Activated T-cell treated with anti-CD3 and anti-CD28 coated beads, Interleukin-2, amount 50 U/mL, for 4 hours (primary cell): ENCODE measurements around the gene TCP11. TPM values are rescaled to one million over a fixed set of nuclear protein-coding genes. Genes with fewer than 3 reads are reported as not detected.

Experiments
- ATAC-seq, 2 donors: fragments of 200-7000 bp; cut with Tn5 transposase; one replicate each; pipeline ENCODE4 v1.10.0; 2021
- DNase-seq: peaks from one replicate; pipeline ENCODE4 v3.0.0-alpha.2; 2020
- H3K27me3 Mint-ChIP-seq: one replicate; pipeline ENCODE4 v1.8.0; 2021; ENCODE audit warnings: low read depth, mixed read lengths
- H3K36me3 Mint-ChIP-seq: one replicate; pipeline ENCODE4 v1.8.0; 2022; ENCODE audit warnings: mixed read lengths; ENCODE audit not compliant: insufficient read depth
- H3K4me1 Mint-ChIP-seq: one replicate; pipeline ENCODE4 v1.8.0; 2021; ENCODE audit warnings: low read depth, mixed read lengths
- H3K4me3 Mint-ChIP-seq: one replicate; pipeline ENCODE4 v1.8.0; 2021; ENCODE audit warnings: mild to moderate bottlenecking, moderate library complexity, mixed read lengths
- H3K9me3 Mint-ChIP-seq: one replicate; pipeline ENCODE4 v1.8.0; 2021; ENCODE audit warnings: mixed read lengths
- total RNA-seq, 3 donors: library from RNA; stranded (reverse); gene quantifications; one replicate each; pipeline ENCODE4 v1.2.1, GENCODE V29; 2021

TCP11 gene
- total RNA-seq, 3 donors from 2014 or later = not detected

DNA sequence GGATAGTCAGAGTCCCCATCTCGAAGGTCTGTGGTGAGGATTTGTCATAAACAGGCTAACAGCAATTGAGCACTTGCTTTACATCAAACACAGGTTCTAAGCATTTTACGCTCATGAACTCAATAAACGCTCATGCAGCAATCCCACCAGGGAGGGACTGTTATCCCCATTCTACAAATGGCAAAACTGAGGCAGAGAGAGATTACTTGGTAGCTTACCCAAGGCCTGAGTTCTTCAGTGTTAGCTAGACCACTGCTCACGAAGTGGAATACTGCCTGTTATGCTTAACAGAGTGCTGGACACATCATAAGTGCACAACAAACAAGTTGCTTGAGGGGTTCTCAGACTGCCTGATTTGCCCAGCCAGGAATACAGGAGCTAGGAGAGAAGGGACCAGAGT lies 23.7 kb upstream of the TCP11 start:
- Mint-ChIP-seq H3K4me3 (no peak overlapping the region), H3K36me3 (no peaks in the 10 kb centered on the region), H3K9me3 (no peaks in the 10 kb centered on the region), H3K27me3 (peaks cover 11% of the 10 kb centered on the region), H3K4me1 (no peaks in the 10 kb centered on the region)
- DNase-seq = no peak
- no peak for ATAC-seq

DNA sequence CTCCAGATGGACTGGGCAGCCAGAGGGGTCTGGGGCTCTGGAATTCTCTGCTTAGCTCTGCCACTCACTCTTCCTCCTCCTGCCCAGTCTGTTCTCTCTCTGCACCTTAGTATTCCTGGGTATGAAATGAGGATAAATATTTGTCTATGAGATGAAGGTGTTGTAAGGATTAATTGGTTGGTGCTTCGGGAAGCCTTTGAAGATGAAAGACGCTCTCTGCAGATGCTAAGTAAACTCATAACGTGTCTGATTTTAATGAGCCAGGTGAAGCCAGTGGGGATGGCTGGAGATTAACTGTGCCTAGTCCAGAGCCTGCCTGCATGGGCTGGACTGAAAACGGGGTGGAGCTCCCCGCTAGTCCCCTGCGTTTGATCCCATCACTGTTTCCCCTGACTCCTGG lies 23.1 kb upstream of the TCP11 start:
- no peak for DNase-seq
- Mint-ChIP-seq H3K36me3 (no peaks in the 10 kb centered on the region), H3K4me3 (no peak overlapping the region), H3K9me3 (no peaks in the 10 kb centered on the region), H3K4me1 (no peaks in the 10 kb centered on the region), H3K27me3 (peaks cover 11% of the 10 kb centered on the region)
- ATAC-seq = no peak

DNA sequence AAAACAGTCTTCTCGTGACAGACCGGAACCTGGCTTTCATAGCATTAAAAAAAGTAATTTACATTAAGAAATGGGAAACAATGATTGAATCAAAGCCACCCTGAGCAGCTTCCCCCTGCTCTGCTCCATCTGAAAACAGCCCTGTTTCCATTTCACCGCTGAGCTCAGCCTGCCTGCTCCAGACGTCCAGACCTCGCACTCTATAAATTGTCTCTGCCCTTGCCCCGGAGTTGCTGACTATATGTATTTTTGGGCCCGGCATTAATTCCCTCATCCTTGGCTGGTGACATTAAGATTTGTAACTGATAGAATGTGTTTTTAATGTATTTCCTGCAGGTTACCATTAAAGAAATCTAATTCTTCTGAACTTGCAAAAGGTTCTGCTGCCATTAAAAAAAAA lies 22.7 kb upstream of the TCP11 start:
- ATAC-seq = no peak
- H3K27me3 Mint-ChIP-seq = peaks cover 11% of the 10 kb centered on the region
- no peaks in the 10 kb centered on the region for H3K9me3 Mint-ChIP-seq
- H3K36me3 Mint-ChIP-seq = no peaks in the 10 kb centered on the region
- H3K4me1 Mint-ChIP-seq = no peaks in the 10 kb centered on the region
- DNase-seq = no peak
- H3K4me3 Mint-ChIP-seq = no peak overlapping the region

DNA sequence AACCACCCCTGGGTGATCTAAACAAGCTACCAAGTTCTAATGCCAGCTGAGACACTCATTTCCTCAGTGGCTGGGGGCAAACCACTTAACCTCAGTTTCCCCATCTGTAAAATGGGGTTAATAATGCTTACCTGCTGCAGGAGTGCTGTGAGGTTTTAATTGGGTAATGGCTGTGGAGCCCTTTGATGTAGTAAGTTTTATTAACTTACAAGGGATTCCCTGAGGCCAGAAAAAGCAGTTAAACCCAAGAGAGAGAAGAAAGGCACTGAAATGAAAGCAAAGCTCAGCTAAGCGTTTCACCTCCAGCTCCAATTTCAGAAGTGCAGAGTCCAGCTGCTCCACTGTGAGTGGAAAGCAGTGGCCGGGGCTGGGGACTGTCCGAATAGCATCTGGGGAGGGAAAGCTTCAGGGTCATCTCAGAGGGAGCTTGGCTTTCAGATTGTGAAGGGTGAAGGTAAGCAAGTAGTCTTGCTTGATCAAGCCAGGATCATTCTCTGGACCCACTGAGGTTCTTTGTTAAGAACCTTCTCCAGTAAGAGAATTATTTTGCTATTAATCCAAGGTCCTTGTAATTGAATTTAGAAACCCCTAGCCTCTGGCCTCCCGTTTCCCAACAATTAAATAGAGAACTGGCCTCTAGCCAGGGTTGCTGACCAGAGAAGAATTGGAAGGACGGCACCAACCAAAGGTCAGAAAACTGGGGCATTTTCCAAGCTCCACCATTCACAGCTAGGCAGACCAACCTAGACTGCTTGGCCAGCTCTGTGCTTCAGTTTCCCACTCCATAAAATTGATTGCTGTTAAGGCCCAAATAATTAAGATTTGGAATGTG lies 20.9 kb upstream of the TCP11 start:
- ATAC-seq = no peak
- H3K9me3 Mint-ChIP-seq = no peaks in the 10 kb centered on the region
- H3K36me3 Mint-ChIP-seq = no peaks in the 10 kb centered on the region
- no peaks in the 10 kb centered on the region for H3K4me1 Mint-ChIP-seq
- peaks cover 10% of the 10 kb centered on the region for H3K27me3 Mint-ChIP-seq
- DNase-seq = no peak
- H3K4me3 Mint-ChIP-seq = no peak overlapping the region

DNA sequence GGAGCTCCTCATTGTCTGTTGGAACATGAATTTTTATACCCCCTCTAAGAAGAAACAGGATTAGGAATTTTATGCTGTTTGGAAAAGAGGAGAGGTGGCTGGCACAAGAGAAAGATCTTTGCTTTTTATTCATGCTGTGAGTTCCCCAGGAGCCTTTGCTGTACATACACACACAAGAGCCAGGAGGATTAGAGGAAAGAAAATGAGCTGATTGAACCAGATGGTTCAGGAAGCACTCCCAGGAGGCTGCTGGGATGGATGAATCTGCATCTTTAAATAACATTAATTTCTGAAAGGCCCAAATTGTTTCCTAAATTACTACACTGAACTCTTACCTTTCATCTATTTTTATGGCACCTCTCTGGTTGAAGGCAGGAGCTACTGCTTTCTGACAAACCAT lies 20.1 kb upstream of the TCP11 start:
- Mint-ChIP-seq H3K4me1 (no peaks in the 10 kb centered on the region), H3K4me3 (no peak overlapping the region), H3K27me3 (peaks cover 10% of the 10 kb centered on the region), H3K36me3 (no peaks in the 10 kb centered on the region), H3K9me3 (no peaks in the 10 kb centered on the region)
- DNase-seq (no peak), ATAC-seq (no peak)

DNA sequence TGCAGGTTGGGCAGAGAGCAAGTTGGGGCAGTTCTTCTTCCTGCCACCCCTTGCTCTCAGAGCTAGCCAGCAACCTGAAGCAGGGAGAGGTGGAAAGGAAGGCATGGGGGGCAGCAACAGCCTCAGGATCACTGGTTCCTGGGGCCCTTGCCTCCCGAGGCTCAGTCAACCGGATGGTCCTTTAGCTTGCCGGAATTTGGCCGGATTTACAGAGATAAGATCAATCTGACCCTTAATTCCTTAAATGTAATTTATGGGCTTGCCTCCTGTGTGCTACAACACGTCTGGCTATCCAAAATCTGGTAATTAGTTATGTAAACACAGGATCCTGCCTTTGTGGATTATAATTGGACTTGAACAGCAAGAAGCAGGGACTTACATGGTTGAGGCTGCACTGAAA lies 19.5 kb upstream of the TCP11 start:
- H3K4me1 Mint-ChIP-seq = no peaks in the 10 kb centered on the region
- ATAC-seq (no peak), DNase-seq (no peak)
- H3K4me3 Mint-ChIP-seq = no peak overlapping the region
- no peaks in the 10 kb centered on the region for H3K9me3 Mint-ChIP-seq
- H3K36me3 Mint-ChIP-seq = no peaks in the 10 kb centered on the region
- H3K27me3 Mint-ChIP-seq = peaks cover 10% of the 10 kb centered on the region

DNA sequence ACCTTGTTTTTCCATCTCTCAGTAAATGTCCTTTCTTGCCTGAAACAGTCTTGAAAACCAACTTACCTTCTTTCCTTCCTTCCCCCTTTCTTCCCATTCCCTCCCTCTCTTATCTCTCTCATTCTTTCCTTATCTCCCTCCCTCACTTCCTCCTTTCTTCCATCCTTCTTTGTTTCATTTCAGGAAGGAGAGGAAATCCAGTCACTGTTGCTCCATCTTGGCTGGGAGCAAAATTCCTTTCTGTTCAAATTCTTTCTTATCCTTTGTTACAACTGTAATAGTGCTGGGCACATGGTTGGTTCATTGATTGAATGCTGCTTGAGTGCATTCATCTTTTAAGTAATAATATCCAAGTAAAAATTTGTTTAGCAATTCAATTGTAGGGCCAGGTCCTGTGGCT lies 17.4 kb upstream of the TCP11 start:
- no peak overlapping the region for H3K4me3 Mint-ChIP-seq
- H3K9me3 Mint-ChIP-seq = no peaks in the 10 kb centered on the region
- H3K36me3 Mint-ChIP-seq = no peaks in the 10 kb centered on the region
- H3K27me3 Mint-ChIP-seq = peaks cover 4% of the 10 kb centered on the region
- ATAC-seq (no peak), DNase-seq (no peak)
- no peaks in the 10 kb centered on the region for H3K4me1 Mint-ChIP-seq

DNA sequence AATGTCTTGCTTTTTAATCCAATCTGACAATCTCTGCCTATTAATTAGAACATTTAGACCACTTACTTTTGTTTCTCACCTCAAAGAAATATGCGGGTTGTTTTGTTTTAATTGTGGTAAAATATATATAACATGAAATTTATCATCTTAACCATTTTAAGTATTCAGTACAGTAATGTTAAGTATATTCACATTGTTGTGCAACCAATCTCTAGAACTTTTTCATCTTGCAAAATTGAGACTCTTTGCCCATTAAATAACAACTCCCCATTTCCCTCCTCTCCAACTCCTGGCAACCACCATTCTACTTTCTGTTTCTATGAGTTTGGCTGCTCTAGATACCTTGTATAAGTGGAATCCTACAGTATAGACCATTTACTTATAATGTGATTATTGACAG lies 13.8 kb upstream of the TCP11 start:
- no peaks in the 10 kb centered on the region for H3K9me3 Mint-ChIP-seq
- H3K4me1 Mint-ChIP-seq = no peaks in the 10 kb centered on the region
- DNase-seq (no peak), ATAC-seq (no peak)
- no peaks in the 10 kb centered on the region for H3K36me3 Mint-ChIP-seq
- H3K27me3 Mint-ChIP-seq = peaks cover 1% of the 10 kb centered on the region
- no peak overlapping the region for H3K4me3 Mint-ChIP-seq

DNA sequence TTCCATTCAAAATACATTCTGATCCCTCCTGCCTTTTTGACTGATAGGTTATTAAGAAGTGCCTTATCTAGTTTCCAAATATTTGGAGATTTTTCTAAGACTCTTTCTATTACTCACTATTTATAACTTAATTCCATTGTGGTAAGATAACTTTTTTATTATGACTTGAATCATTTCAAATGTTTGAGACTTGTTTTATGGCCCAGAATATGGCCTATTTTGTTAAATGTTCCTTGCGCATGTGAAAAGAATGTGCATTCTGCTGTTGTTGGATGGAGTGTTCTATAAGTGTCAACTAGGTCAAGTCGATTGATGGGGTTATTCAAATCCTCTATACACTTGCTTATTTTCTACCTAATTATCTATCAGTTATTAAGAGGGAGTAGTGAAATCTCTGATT lies 13.1 kb upstream of the TCP11 start:
- no peaks in the 10 kb centered on the region for H3K4me1 Mint-ChIP-seq
- H3K36me3 Mint-ChIP-seq = no peaks in the 10 kb centered on the region
- ATAC-seq (no peak), DNase-seq (no peak)
- no peaks in the 10 kb centered on the region for H3K9me3 Mint-ChIP-seq
- H3K27me3 Mint-ChIP-seq = peaks cover 1% of the 10 kb centered on the region
- no peak overlapping the region for H3K4me3 Mint-ChIP-seq

DNA sequence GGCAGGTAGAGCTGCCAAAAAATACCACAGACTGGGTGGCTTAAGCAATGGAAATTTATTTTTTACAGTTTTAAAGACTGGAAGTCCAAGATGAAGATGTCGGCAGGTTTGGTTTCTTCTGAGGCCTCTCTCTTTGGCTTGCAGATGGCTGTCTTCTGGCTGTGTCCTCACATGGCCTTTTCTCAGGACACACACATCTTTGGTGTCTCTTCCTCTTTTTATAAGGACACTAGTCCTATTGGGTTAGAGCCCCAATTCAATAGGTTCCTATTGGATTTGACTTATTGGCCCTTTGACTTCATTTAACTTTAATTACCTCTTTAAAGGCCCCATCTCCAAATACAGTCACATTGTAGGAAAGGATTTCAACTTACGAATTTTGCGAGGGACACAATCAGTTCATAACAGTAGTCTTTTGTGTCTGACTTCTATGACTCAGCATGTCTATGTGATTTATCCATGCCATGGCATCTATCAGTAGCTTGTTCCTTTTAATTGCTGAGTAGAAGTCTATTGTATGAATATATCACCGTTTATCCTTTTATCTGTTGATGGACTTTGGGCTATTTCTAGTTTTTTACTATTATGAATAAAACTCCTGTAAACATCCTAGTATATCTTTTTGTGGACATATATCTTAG lies 11.0 kb upstream of the TCP11 start:
- no peaks in the 10 kb centered on the region for H3K36me3 Mint-ChIP-seq

DNA sequence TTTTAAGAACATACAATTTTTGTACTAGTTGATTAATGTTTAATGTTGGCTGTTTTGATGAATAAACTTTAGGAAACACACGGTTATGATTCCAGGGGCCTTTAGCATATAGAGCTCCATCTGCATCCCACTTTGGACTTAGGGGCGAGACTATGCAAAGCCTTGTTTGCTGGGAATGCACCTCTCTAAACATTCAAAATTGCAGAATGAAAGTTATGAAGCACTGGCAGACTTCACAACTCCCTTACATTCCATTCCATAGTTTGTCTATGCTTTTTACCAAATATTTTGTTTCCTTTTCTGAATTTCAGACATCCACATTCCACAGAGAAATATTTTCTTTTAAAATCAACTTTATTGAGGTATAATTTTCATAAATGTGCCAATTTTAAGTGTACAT lies 10.3 kb upstream of the TCP11 start:
- H3K4me1 Mint-ChIP-seq = peaks cover 8% of the 10 kb centered on the region
- no peaks in the 10 kb centered on the region for H3K36me3 Mint-ChIP-seq
- ATAC-seq (no peak), DNase-seq (no peak)
- H3K27me3 Mint-ChIP-seq = no peaks in the 10 kb centered on the region
- no peaks in the 10 kb centered on the region for H3K9me3 Mint-ChIP-seq
- no peak overlapping the region for H3K4me3 Mint-ChIP-seq

More for the DNA sequence above, 11.0 kb upstream of the TCP11 start:
- no peaks in the 10 kb centered on the region for H3K9me3 Mint-ChIP-seq
- no peak for DNase-seq
- no peak overlapping the region for H3K4me3 Mint-ChIP-seq
- no peak for ATAC-seq
- peaks cover 8% of the 10 kb centered on the region for H3K4me1 Mint-ChIP-seq
- H3K27me3 Mint-ChIP-seq = no peaks in the 10 kb centered on the region

DNA sequence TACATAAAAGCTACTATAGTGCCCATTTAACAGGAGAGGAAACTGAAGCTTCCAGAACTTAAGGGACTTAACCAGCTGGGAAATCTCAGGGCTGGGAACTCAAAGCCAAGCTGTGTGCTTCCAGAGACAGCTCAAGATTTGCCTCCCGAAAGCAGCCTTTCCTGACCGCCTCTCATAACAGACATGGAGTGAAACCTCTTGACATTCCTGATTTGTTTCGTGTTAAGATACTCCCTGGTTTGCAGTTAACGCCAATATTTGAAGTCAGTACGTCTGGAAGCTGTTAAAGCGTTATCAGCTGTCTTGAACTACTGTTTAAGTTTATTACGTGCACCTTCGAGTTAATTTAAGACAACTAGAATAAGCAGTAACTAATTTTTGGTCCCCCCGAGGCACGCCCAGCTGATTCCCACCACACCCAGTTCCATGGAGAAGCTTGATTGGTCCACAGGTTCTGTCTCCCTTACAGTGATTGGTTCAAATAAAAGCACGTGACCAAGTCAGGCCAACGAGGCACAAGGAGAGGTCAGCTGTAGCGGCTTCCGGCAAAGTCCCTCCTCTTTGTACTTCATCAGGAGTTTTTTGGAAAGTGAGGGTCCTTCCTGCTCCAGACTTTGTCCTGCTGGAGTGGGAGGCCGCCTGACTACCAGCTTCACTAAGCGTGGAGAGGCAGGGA lies 8.9 kb upstream of the TCP11 start:
- no peak overlapping the region for H3K4me3 Mint-ChIP-seq
- ATAC-seq = no peak
- H3K27me3 Mint-ChIP-seq = no peaks in the 10 kb centered on the region
- peaks cover 8% of the 10 kb centered on the region for H3K4me1 Mint-ChIP-seq
- H3K9me3 Mint-ChIP-seq = no peaks in the 10 kb centered on the region
- no peak for DNase-seq
- H3K36me3 Mint-ChIP-seq = no peaks in the 10 kb centered on the region

DNA sequence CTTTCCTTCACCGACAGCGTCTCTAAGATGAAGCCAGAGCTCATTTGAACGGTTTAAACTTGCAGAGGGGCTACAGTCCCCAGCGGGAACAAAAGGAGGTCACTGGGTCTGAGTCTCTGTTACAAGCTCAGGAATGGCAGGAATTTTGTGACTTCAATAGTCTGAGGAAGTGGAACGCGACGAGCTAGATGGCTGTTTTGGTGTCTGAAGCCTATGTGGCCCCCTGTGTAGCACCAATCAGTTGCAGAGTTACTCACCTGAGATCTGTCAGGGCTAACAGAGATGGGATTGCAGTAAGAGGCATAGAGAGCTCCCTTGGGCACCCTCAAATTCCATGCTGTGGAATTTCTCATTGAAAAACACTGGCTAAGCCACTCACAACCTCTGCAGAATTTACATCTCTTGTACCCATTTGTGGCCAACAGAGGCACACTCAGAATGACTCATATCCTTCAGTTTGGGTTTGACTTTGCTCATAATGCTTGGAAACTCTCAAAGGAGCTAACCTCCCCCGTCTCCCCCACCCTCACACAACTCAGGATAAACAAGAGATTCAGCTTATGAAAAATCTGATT lies 7.1 kb upstream of the TCP11 start:
- H3K4me1 Mint-ChIP-seq = peaks cover 8% of the 10 kb centered on the region
- H3K27me3 Mint-ChIP-seq = no peaks in the 10 kb centered on the region
- no peak for DNase-seq
- no peak overlapping the region for H3K4me3 Mint-ChIP-seq
- H3K9me3 Mint-ChIP-seq = no peaks in the 10 kb centered on the region
- H3K36me3 Mint-ChIP-seq = no peaks in the 10 kb centered on the region
- ATAC-seq = peak; percentile 91 to 97

DNA sequence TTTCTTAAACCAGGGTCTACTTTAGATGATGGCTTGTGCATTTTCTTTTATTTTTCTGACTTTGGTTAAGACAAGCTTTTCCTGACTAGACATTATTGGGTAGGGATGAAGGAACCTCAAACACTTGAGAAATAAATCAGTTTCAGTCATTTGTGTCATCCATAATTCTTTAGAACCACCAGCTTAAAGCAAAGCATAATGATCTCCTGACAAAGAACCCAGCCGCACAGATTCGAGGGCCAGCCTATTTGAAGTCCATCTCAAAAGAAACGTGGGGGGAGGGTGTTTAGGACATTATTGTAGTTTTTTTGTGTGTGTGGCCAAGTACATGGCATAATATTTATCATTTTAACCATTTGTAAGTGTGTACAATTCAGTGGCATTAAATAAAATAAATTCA lies 6.3 kb upstream of the TCP11 start:
- Mint-ChIP-seq H3K36me3 (no peaks in the 10 kb centered on the region), H3K4me3 (no peak overlapping the region), H3K4me1 (peaks cover 8% of the 10 kb centered on the region), H3K27me3 (peaks cover 3% of the 10 kb centered on the region), H3K9me3 (no peaks in the 10 kb centered on the region)
- DNase-seq = no peak
- ATAC-seq = no peak
